NCI-H748 (cell line): Measurements from ENCODE around the gene PDE2A.
A peak's percentile ranks its signal among the peaks of the same experiment; 100 is the strongest.

ENCODE experiments used
- DNase-seq: peaks from one replicate; lab custom pipeline; 2025; ENCODE audit not compliant: unreplicated experiment; lab: John Stamatoyannopoulos, UW

PDE2A gene

DNA sequence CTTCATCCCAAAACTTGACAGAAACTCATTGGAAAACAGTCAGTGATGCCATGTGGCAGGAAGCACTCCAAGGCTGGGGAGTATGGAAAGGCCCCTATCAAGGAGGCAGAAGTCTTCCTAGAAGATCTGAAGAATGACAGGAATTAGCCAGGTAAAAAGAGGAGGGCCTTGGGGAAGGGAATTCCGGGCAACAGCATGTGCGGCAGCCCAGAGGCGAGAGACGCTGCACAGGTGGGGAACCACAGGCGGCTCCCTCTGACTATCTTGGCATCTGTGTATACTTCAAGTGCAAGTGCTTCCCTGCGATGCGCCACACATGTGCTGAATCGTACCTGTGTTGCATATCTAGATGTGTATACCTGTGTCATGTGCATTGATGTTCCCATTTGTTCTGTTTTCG is 12.7 kb downstream of the PDE2A start:
- DNase-seq, result no peak

DNA sequence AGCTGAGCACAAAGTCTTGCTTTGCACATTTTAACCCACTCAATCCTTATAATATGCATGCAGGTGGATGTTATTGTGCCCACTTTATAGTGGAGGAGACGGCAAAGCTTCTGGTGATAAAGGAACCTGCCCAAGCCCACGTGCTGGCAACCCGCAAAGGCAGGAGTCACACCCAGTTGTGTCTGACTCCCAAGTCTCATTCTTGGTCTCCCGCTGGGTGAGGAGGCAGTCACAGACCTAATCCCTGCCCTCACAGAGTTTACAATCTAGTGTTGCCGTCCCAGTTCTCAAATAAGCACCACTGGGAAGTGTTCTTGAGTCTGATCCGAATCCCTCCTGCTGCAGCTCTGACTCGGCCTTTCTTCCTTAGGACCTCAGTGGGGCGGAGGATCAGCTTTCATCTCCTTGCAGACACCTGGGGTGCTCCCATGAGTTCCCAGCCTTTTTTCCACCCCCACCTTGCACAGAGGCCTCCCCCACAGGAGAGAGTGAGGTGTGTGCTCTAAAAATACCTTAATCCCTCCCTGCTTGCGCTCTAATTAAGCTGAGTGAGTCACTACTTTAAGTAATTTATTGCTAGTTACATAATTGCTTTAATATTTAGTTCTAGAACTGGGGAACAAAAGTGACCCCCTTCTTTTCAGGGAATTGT is 15.1 kb downstream of the PDE2A start:
- no peak for DNase-seq

DNA sequence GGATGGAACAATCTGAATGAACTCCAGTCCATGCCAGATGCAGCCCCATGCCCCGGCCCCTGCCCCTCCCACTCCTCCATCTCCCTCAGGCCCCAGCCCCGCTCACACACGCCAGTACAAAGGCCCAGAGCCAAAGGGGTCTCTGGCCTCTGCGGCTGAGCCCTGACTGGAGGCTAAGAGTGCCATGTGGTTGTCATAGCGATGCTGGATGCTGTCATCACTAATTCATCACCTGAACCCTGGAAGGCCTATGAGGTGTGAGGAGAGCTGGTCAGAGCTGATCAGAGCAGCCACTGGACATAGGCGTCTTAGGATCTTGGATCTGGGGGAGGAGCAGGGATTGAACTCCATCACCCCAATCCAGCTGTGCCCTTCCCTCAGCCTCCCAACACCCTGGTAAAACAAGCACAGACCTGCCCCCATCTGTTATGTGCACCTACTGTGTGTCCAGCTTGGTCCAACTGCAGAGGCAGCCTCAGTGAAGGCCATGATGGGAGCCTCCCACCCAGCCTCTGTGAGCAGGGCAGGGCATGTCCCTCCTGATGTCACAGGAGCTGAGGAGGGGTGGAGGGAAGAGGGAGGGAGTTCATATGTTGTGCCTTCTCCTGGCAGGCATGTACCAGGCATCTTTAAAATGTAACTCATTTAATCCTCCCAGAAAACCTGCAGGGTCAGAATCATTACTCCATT is 16.7 kb downstream of the PDE2A start:
- DNase-seq, result no peak

DNA sequence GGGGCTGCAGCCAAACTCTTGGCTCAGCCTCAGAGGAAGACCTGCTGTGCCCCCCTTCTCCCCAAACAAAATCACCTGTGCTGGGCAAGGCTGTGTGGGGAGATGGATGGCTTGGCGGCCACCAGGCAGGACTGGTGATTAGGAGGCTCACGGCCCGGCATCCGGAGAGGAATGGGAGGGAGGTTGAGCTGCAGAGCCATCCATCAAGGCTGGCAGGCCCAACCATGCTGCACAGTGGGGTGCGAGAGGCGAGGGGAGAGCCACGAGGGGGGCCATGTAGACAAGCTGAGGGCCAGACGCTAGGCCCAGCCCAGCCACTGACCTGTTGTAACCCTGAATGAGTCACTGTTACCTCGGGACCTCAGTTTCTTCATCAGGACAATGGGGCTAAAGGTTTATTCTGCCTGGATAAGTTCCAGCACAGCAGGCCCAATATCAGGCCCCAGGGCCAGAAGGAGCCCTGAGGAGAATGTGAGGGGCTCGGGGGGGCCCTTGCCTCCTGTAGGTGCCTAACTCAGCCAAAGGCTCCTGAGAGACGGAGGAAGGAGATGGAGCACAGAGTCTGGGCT is 18.2 kb downstream of the PDE2A start:
- DNase-seq, result no peak

DNA sequence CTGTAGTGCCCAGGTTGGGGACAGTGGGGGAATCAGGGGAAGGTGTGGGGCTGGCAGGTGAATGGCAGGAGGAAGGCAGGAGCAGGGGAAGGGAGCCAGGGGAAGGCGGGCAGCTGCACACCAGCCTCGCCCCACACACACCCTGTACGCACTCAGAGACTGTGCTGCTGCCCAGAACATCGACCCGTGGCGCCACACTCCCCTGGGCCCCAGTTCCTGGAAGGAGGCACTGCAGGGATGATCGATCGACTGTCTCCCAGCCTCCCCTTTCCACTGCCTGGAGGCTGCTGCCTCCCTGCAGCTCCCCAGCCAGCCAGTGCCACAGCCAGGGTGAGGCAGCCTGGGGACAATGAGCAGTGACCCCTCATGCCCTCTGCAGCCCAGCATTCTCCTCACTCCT is 19.2 kb downstream of the PDE2A start:
- no peak for DNase-seq

DNA sequence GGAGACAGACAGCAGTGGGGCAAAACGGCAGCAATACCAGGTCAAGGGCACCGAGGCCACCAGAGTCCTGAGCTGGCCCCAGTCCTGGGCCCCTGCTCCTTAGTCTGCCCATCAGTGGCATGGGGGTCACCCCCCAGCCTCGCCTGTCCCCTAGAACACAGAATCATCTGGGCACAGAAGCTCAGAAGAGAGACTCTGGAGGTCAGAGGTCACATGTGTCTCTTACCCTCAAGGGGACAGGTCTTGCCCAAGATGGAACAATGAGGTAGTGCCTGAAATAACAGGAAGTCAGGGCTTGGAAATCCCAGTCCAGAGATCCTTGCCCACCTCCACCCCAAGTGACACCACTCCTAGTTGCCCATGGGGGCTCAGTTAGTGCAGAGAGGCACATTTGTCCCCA is 20.6 kb downstream of the PDE2A start:
- no peak for DNase-seq

DNA sequence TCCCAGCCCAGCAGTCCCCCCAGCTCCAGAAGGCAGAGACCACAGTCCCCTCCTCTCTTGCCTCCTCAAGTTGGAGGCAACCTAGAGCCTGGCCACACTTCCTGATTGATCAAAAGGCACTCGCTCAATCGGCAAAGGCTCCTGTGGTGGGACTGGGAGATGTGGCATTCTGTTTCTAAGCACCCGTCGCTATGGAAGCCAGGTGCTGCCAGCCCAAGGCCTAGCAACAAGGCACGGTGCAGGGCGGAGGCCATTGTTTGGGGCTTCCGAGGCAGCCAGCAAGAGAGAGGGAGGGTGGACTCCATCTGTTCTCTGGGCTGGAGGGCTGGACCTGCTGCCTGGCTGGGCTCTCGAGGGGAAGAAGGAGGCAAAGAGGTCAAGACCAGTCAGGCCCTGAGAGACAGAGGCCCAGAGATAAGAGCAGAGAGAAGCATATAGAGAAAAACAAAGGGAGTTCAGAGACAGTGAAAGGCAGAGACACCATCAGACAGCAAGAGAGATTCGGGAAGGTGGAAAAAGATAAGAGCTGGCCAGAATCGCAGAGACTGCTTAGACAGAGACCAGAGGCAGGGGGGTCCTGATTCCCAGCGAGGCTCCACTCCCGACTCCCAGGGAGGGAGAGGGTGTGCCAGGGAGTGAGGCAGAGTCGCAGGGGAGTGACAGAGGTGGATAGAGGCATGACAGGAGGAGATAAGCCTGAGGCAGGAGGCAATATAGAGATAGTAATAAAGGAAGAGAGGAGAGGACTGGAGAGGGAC is 21.2 kb downstream of the PDE2A start:
- peak; percentile 97 for DNase-seq

DNA sequence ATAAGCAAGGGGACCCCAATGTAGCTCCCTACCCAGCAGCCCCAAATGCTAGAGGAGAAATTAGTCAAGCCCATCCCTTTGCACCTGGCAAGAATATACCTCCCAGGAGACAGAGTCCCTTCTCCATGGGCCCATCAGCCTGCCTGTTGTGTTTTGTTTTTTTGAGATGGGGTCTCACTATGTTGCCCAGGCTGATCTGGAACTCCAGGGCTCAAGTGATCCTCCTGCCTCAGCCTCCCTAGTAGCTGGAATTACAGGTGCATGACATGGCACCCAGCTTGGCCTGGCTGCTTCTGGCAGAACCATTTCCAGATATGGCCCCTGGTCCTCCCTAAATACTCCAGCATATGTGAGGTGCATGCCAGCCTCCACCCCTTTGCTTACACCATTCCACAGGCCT is 22.1 kb downstream of the PDE2A start:
- DNase-seq, result no peak

GRCh38 chr11:72649215-72649976 is 24.8 kb downstream of the PDE2A start:
- DNase-seq, result no peak

- no peak for DNase-seq
Measured at GRCh38 chr11:72648384-72649136, 25.7 kb downstream of the PDE2A start.

- DNase-seq, result no peak
Measured at GRCh38 chr11:72647882-72648281, 26.3 kb downstream of the PDE2A start.

DNA sequence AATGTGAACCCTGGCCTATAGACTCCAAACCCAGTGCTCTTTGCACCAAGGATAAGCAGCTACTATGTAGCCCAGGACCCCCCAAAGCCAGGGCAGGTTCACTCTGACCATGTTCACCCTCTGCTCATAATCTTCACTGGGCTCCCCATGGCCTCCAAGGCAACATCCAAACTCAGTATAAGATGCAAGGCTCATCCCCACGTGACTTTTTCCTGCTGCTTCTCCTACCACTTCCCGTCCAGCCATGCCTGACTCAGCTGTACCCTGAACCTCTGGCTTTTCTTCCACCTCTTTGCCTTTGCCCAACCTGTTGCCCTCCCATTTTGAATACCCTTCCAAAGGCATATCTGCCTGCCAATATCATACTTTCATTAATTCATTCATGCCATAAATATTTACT is 27.8 kb downstream of the PDE2A start:
- DNase-seq, result no peak

DNA sequence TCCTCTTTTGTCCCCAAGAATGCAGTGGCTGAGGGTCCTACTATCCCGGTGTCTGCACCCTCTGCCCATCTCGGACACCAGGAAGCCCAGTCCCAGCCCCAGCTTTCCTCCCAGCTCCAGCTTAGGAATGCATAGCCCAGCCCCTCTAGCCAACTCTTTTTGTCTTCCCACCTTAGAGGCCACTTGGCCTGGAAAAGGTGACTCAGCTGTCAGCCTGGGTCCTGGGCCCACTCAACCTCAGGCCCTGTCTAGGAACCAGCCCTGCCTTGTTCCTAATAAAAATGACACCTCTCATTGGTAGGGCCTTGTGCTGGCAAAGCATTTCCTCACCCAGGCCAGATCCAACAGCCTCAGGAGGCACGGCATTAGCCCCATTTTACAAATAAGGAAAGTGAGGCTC is 28.2 kb downstream of the PDE2A start:
- no peak for DNase-seq

DNA sequence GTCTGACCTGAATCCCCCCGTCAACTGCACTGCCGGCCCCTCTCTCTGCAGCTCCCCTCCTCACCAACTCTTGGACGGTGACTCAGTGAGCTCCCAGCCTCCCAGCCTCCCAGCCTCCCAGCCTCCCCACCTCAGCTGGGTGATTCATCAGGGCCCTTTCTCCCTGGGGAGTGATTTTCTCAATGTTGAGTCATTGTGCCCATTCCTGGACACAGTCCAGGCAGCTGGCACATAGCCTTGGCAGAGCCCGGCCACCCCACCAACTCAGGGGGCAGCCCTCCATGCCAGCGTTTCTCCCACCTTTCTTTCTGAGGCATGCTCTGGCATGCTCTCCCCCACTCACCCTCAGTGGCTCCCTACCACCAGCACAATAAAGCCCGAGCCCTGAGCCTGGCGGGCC is 30.7 kb downstream of the PDE2A start:
- DNase-seq, result no peak

DNA sequence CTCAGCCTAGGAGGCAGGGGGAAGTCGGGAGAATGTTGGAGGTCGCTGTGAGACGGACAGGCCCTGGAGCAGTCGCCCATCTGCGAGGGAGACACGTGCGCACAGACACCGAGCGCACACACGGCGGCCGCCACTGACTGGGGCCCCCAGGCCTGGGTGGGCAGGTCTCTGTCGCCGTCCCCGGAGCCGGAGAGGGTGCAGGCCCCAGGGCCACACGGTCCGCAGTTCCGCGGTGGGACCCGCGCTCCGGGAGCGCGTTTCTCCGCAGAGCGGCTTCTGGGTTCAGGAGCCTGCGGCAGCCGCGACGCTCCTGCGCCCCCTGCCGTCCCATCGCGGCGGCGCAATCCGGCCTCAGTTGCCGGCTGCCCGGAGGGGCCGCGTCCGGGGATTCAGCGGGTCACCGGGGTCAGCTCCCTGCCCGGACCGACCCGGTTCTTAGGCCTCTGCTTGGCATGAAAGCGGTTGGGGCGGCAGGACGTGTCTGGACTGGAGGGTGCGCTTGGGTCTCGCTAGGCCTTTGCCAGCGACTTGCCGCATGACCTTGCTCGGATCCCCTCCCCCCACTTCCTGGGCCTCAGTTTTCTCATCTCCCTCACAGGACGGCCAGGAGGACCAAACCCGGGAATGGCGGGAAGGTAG is 31.2 kb downstream of the PDE2A start:
- DNase-seq, result peak; percentile 76

DNA sequence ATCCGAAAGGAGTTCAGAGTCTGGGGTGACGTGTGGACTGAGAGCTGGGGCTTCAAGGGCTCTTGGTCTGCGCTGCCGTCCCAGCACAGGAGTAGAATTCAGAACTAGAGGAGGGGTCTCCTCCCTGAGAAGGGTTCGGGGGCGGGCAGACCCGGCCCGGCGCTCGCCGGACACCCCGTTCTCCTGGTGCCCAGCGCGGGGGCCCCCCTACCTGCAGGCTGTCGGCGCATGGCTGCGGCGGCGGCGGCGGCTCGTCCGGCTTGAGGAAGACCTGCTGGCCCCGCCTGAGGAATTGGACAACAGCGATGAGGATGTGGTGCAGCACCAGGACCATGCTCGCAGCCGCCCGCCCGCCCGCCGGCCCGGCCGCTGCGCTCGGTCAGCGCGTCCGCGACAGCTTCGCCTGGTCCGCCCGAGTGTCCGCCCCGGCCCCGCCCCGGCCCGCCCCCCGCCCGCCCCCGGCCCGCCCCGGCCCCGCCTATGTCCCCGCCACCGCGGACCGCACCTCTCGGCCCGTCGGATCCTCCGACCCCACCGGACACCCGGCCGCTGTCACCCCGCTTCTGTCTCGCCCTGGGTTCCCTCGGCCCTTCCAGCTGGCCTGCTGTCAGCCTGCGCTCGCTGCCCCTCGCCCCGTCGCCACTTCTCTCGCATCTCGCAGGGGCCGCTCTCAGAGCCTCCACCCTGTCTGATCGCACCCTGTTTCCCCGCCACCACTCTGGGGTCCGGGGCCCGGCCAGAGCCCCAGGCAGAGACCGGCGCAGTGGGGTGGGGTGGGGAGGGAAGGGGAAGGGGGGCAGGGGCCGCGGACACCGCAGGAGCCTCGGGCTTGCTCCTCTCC is 32.0 kb downstream of the PDE2A start:
- DNase-seq, result peak; percentile 42

DNA sequence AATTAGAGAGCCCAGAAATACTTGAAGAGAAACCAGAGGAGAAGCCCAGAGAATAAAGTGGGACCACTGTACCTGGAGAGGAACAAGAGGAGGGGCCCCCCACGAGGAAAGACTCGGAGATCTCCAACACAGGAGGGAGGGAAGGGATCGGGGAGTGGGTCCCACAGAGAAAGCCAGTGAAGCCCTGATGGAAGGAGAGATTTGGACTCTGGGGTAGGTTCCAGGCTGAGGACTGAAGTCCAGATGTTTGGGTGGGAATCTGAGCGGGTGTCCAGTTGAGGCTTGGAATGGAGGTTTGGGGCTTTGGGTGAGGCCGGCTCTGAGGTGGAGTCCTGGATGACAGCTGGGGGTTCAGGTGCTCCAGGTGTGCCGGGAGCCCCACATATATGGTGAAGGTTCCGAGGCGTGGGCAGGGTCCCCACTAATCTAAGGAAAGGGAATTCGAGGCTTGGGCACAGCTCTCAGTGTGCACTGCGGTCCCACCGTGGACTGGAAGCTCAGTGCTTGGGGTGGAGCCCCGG is 32.6 kb downstream of the PDE2A start:
- no peak for DNase-seq

DNA sequence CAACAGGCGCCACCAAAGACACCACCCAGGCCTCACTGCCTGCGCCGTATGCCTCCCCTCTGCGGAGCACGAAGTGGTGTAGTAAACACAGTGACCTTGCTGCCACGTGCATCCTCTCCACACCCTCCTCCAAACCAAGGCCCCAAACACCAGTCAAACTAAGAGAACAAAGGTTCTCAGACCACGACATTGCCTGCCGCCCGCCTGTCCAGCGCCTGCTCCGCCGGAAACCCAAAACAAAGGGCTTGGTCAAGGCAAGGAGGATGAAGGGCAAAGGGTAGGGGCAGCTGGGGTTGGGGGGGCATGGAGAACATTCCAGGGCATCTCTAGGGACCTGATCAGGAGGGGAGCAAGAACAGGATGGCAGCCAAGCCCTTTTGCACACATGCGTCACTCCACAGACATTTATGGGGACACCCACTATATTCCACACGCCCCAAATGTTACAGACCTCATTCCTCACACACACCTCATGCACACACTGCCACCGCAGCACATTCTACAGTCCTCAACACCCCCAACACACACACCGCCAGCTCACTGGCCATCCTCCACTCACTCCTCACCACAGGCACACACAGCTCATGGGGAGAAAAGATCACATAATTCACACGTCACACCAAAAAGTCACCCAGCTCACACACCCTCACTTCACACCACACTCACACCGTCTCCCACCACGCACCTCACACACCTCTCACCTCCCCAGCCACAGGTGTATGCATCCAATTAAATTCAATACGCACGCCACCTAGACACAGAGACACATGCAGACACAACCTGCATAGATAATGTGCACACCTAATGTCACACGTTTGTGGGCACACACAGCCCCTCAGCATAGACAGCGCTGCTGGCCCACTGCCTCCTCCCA is 34.5 kb downstream of the PDE2A start:
- no peak for DNase-seq
